Astrocyte (in vitro differentiated cells and primary cell): ENCODE results near the gene SPRED3. TPM values are rescaled to one million over a fixed set of nuclear protein-coding genes. Genes with fewer than 3 reads are reported as not detected.

Experiments used
- DNase-seq: peaks from one replicate; pipeline ENCODE4 v3.0.0-alpha.2; 2010; ENCODE audit warnings: low read depth
- FAIRE-seq: peaks from 2 replicates; lab custom pipeline; 2011; peaks lifted over from hg19 to GRCh38; lab: Jason Lieb, UNC
- H2AFZ ChIP-seq: 2 replicates; pipeline ENCODE4 v1.6.0; 2012; ENCODE audit warnings: low read depth, low read length, inconsistent platforms
- H3K27ac ChIP-seq: 2 replicates; pipeline ENCODE4 v1.5.1; 2011; ENCODE audit warnings: low read depth, low read length, inconsistent platforms
- H3K27me3 ChIP-seq: 2 replicates; pipeline ENCODE4 v1.6.0; 2011; ENCODE audit warnings: low read length, inconsistent platforms; ENCODE audit not compliant: insufficient read depth
- H3K36me3 ChIP-seq: 2 replicates; pipeline ENCODE4 v1.5.1; 2011; ENCODE audit warnings: low read length, inconsistent platforms; ENCODE audit not compliant: insufficient read depth
- H3K4me1 ChIP-seq: 2 replicates; pipeline ENCODE4 v1.5.1; 2011; ENCODE audit warnings: low read length, inconsistent platforms; ENCODE audit not compliant: insufficient read depth
- H3K4me2 ChIP-seq: 2 replicates; pipeline ENCODE4 v1.6.0; 2012; ENCODE audit warnings: low read length, inconsistent platforms
- H3K4me3 ChIP-seq: 2 replicates; pipeline ENCODE4 v1.5.1; 2011; ENCODE audit warnings: low read depth, mild to moderate bottlenecking, low read length, inconsistent platforms; ENCODE audit not compliant: insufficient read depth
- H3K79me2 ChIP-seq: 2 replicates; pipeline ENCODE4 v1.6.0; 2012; ENCODE audit warnings: mild to moderate bottlenecking, low read length, inconsistent platforms; ENCODE audit not compliant: insufficient read depth
- H3K9ac ChIP-seq: 2 replicates; pipeline ENCODE4 v1.6.0; 2012; ENCODE audit warnings: mild to moderate bottlenecking, low read length, inconsistent platforms
- H3K9me3 ChIP-seq: 2 replicates; pipeline ENCODE4 v1.5.1; 2012; ENCODE audit warnings: low read depth, mild to moderate bottlenecking, low read length, inconsistent platforms; ENCODE audit not compliant: insufficient read depth
- H4K20me1 ChIP-seq: 2 replicates; pipeline ENCODE4 v1.6.0; 2012; ENCODE audit warnings: low read length, inconsistent platforms; ENCODE audit not compliant: insufficient read depth
- H3K27ac Mint-ChIP-seq: one replicate; pipeline ENCODE4 v1.8.0; 2021; ENCODE audit warnings: mild to moderate bottlenecking, mixed read lengths; ENCODE audit not compliant: unreplicated experiment
- H3K27me3 Mint-ChIP-seq: one replicate; pipeline ENCODE4 v1.8.0; 2021; ENCODE audit warnings: low read depth, mixed read lengths; ENCODE audit not compliant: unreplicated experiment
- H3K36me3 Mint-ChIP-seq: one replicate; pipeline ENCODE4 v1.8.0; 2021; ENCODE audit warnings: low read depth, mixed read lengths; ENCODE audit not compliant: unreplicated experiment
- H3K4me1 Mint-ChIP-seq: one replicate; pipeline ENCODE4 v1.8.0; 2021; ENCODE audit warnings: low read depth, mixed read lengths; ENCODE audit not compliant: unreplicated experiment
- H3K4me3 Mint-ChIP-seq: one replicate; pipeline ENCODE4 v1.8.0; 2021; ENCODE audit warnings: mild to moderate bottlenecking, moderate library complexity, mixed read lengths; ENCODE audit not compliant: unreplicated experiment
- H3K9me3 Mint-ChIP-seq: one replicate; pipeline ENCODE4 v1.8.0; 2021; ENCODE audit warnings: mild to moderate bottlenecking, mixed read lengths; ENCODE audit not compliant: unreplicated experiment
- EZH2 ChIP-seq: IDR thresholded peaks from 2 replicates; pipeline ENCODE4 v1.6.1; 2012; ENCODE audit warnings: mild to moderate bottlenecking, low read length, inconsistent platforms; ENCODE audit not compliant: insufficient read depth
- total RNA-seq: library from RNA; stranded (reverse); gene quantifications from 2 replicates; pipeline ENCODE4 v1.2.1, GENCODE V29; 2021
- TF ChIP-seq, protein P1 (sequence below): IDR thresholded peaks from 2 replicates; pipeline ENCODE4 v1.5.1; 2011; ENCODE audit warnings: low read depth, mild to moderate bottlenecking, inconsistent platforms, low read length, moderate library complexity; ENCODE audit not compliant: insufficient read depth

Gene SPRED3
- total RNA-seq, 1 donor from 2014 or later, result 19.0 TPM

DNA sequence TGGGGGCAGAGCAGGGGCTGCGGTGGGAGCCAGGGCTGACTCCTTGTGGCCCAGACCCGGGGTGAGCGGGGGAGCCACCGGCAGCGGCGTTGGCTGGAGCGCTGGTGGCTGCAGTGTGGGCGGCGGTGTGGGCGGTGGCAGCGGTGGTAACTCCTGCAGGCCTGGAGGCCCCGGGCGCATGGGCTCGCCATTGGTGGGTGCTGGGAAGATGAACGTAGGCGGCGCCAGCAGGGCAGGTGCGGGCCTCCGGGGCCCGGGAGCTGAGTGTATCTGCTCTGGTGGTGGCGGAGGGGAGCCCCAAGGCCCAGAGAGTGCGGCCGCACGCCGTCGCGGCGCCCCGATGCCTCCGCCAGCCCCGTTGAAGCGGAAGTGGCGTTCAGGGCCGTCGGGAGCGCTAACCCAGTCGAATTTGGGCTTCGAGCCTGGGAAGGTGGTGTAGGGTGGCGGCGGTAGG, 2.7 kb upstream of the SPRED3 start:
- Mint-ChIP-seq H3K27ac (no peak overlapping the region), H3K36me3 (peaks cover 12% of the 10 kb centered on the region), H3K27me3 (no peaks in the 10 kb centered on the region), H3K4me3 (no peak overlapping the region), H3K4me1 (peaks cover 8% of the 10 kb centered on the region), H3K9me3 (peaks cover 3% of the 10 kb centered on the region)
- peaks cover 14% of the 10 kb centered on the region for H3K4me1 ChIP-seq
- FAIRE-seq (no peak), DNase-seq (no peak)
- H3K27me3 ChIP-seq, result no peaks in the 10 kb centered on the region
- no peaks in the 10 kb centered on the region for H3K9me3 ChIP-seq
- TF ChIP-seq, protein P1, sequence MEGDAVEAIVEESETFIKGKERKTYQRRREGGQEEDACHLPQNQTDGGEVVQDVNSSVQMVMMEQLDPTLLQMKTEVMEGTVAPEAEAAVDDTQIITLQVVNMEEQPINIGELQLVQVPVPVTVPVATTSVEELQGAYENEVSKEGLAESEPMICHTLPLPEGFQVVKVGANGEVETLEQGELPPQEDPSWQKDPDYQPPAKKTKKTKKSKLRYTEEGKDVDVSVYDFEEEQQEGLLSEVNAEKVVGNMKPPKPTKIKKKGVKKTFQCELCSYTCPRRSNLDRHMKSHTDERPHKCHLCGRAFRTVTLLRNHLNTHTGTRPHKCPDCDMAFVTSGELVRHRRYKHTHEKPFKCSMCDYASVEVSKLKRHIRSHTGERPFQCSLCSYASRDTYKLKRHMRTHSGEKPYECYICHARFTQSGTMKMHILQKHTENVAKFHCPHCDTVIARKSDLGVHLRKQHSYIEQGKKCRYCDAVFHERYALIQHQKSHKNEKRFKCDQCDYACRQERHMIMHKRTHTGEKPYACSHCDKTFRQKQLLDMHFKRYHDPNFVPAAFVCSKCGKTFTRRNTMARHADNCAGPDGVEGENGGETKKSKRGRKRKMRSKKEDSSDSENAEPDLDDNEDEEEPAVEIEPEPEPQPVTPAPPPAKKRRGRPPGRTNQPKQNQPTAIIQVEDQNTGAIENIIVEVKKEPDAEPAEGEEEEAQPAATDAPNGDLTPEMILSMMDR, result no peak
- TF ChIP-seq EZH2, result no peak
- peaks cover 46% of the 10 kb centered on the region for H4K20me1 ChIP-seq
- H3K79me2 ChIP-seq, result peaks cover 16% of the 10 kb centered on the region
- H3K9ac ChIP-seq, result no peak overlapping the region
- H2AFZ ChIP-seq, result no peak overlapping the region
- H3K36me3 ChIP-seq, result peaks cover 15% of the 10 kb centered on the region
- no peak overlapping the region for H3K4me2 ChIP-seq
- no peak overlapping the region for H3K4me3 ChIP-seq
- H3K27ac ChIP-seq, result no peak overlapping the region

DNA sequence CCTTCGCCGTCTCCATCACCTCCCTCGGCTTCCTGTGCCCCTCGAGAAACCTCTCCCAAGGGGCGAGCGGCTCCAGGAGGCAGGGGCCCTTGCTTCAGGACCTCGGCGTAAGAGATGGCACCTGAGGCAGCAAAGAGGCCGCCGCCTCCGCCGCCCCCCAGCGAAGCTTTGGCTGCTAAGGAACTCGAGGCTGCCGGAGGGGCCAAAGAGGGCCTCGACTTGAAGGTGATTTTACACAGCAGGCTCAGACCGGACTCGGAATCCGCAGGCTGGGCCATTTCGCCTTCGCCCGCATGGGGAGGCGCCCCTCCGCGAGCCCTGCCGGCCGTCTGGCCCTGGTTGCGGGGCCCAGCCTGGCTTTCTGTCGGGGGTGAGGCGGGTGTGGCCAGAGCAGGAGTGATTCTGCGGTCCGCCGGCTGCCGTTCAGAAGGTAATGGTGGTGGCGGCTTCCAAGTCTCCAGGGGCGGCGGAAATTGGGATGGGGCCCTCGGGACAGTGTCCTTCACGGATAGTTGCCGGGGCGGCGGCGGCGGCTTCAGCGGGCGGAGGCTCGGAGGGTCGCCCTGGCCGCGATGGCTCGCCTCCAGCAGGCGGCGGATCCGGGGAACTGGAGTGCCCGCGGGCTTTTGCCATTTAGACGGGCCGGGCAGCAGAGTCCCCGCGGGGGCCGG, 2.1 kb upstream of the SPRED3 start:
- Mint-ChIP-seq H3K4me3 (no peak overlapping the region), H3K9me3 (peaks cover 3% of the 10 kb centered on the region), H3K4me1 (peaks cover 9% of the 10 kb centered on the region), H3K36me3 (peaks cover 13% of the 10 kb centered on the region), H3K27me3 (no peaks in the 10 kb centered on the region), H3K27ac (no peak overlapping the region)
- Histone ChIP-seq H3K4me3 (no peak overlapping the region), H3K9ac (no peak overlapping the region), H3K27ac (no peak overlapping the region), H3K27me3 (no peaks in the 10 kb centered on the region), H3K9me3 (no peaks in the 10 kb centered on the region), H4K20me1 (peaks cover 40% of the 10 kb centered on the region), H3K4me1 (peaks cover 14% of the 10 kb centered on the region), H3K4me2 (no peak overlapping the region), H2AFZ (no peak overlapping the region), H3K36me3 (peaks cover 9% of the 10 kb centered on the region), H3K79me2 (peaks cover 19% of the 10 kb centered on the region)
- FAIRE-seq, result no peak
- no peak for DNase-seq
- TF ChIP-seq, protein P1, result no peak
- no peak for TF ChIP-seq EZH2

DNA sequence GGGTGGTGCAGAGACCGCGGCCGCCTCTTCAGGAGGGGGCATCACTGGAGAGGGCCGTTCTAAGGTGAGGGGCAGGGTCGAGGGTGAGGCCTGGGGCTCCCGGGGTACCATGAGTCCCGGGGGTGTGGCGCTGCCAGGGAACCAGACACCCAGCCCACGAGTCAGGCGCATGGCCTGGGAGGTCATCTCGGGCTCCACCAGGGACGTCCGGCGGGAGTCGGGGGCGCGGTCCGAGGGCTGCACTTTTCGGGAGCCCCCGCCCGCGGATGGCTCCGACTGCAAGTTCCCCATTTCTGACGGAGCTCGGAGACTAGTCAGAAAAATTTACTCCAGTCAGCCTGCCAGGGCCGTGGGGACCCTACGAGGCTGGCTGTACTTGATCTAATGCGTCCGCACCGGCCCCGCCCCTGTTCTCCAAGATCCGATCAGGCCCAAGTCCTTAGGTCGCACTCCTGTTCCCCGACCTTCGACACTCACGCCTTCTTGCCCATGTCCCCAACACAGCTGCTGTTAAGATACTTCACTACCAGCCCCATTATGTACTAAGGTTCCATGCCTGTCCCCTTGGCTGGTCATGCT, 1.4 kb upstream of the SPRED3 start:
- peak overlapping the region; percentile 59 for H3K27ac Mint-ChIP-seq
- Histone ChIP-seq H3K4me2 (peak overlapping the region; percentile 97), H3K9me3 (no peaks in the 10 kb centered on the region), H4K20me1 (peaks cover 38% of the 10 kb centered on the region), H3K79me2 (peaks cover 24% of the 10 kb centered on the region), H3K27me3 (no peaks in the 10 kb centered on the region), H3K9ac (peak overlapping the region; percentile 90), H3K4me3 (peak overlapping the region; percentile 68), H3K36me3 (peaks cover 3% of the 10 kb centered on the region), H2AFZ (no peak overlapping the region), H3K4me1 (peaks cover 19% of the 10 kb centered on the region), H3K27ac (no peak overlapping the region)
- TF ChIP-seq, protein P1, result no peak
- TF ChIP-seq EZH2, result no peak
- no peaks in the 10 kb centered on the region for H3K27me3 Mint-ChIP-seq
- DNase-seq (no peak), FAIRE-seq (no peak)
- H3K4me3 Mint-ChIP-seq, result peak overlapping the region; percentile 81
- peaks cover 3% of the 10 kb centered on the region for H3K9me3 Mint-ChIP-seq
- H3K4me1 Mint-ChIP-seq, result peaks cover 9% of the 10 kb centered on the region
- peaks cover 11% of the 10 kb centered on the region for H3K36me3 Mint-ChIP-seq
